Esophagus muscularis mucosa (tissue), 4 donors: ENCODE data around the gene ZRANB3. TPM values are rescaled to one million over a fixed set of nuclear protein-coding genes. Genes with fewer than 3 reads are reported as not detected.
"Not testable (repeated sequence)": the region's sequence is repeated elsewhere in the genome, so short reads cannot be mapped to it uniquely, and the experiment has no call there.

Source experiments
- DNase-seq: peaks from one replicate; pipeline ENCODE4 v3.0.0-alpha.2; 2017; ENCODE audit errors: extremely low spot score
- H3K27ac ChIP-seq, 4 donors: fragments of 200-600 bp; sonication (generic); replicated peaks in 1 of 4; 1 replicate in 3 of 4; 2 replicates in 1 of 4; pipeline ENCODE4 v1.5.1; 2016 to 2019; ENCODE audit warnings: mild to moderate bottlenecking in 1 of 4
- H3K27me3 ChIP-seq, 4 donors: fragments of 200-600 bp; sonication (generic); one replicate each; pipeline versions ENCODE4 v1.5.1 to v1.6.0; 2016 to 2019
- H3K36me3 ChIP-seq, 4 donors: fragments of 200-600 bp; sonication (generic); one replicate each; pipeline ENCODE4 v1.5.1; 2016 to 2019
- H3K4me1 ChIP-seq, 4 donors: fragments of 200-600 bp; sonication (generic); one replicate each; pipeline ENCODE4 v1.5.1; 2016 to 2019
- H3K4me3 ChIP-seq, 4 donors: fragments of 200-600 bp; sonication (generic); 1 replicate in 2 of 4; 2 replicates in 2 of 4; pipeline ENCODE4 v1.5.1; 2016 to 2019; ENCODE audit warnings: mild to moderate bottlenecking in 4 of 4, moderate library complexity in 1 of 4
- H3K9me3 ChIP-seq, 4 donors: fragments of 200-600 bp; sonication (generic); 1 replicate in 3 of 4; 2 replicates in 1 of 4; pipeline ENCODE4 v1.5.1; 2016 to 2019
- EP300 ChIP-seq: sonication (generic); formaldehyde crosslinking; IDR thresholded peaks from one replicate; pipeline ENCODE4 v1.6.1; 2017; ENCODE audit warnings: antibody characterized with exemption
- POLR2A ChIP-seq: fragments of 450-650 bp; IDR thresholded peaks from one replicate; pipeline ENCODE4 v1.6.1; 2017; ENCODE audit warnings: antibody characterized with exemption, moderate library complexity, mild to moderate bottlenecking, low read depth
- POLR2AphosphoS5 ChIP-seq, 2 donors: sonication (generic); formaldehyde crosslinking; IDR thresholded peaks; one replicate each; pipeline ENCODE4 v1.6.1; 2017; ENCODE audit warnings: antibody characterized with exemption in 2 of 2
- WGBS: methylation state at CpG from one replicate; pipeline ENCODE4 v1.1.5; 2018; 5-methylcytosine and 5-hydroxymethylcytosine counted together
- intact Hi-C: fragments of 100-400 bp; cut with DNase I; formaldehyde crosslinking; loops from one replicate; pipeline ENCODE4 v1.15.1; 2023
- total RNA-seq, 4 donors: library from RNA; depleted of rRNA; stranded (reverse); fragments of >200 nt; gene quantifications; one replicate each; pipeline versions ENCODE4 v1.1.0 to v1.2.1, GENCODE V29; 2016
- TF ChIP-seq, protein P1 (sequence below), 3 experiments: fragments of 200-600 bp in 2 of 3; fragments of 450-650 bp in 1 of 3; sonication (generic) in 2 of 3; IDR thresholded peaks; one replicate each; pipeline ENCODE4 v1.5.1; 2017 to 2019; ENCODE audit warnings: antibody characterized with exemption in 3 of 3, mild to moderate bottlenecking in 2 of 3, moderate library complexity in 1 of 3

The ZRANB3 gene
- total RNA-seq, 4 donors from 2014 or later: 1.8 to 4.6 (median 2.9) TPM

- WGBS: 89% methylated on average over 5 of the region's 5 CpGs
- no peak overlapping the region for H3K27ac ChIP-seq
- no peaks in the 10 kb centered on the region for H3K36me3 ChIP-seq
- H3K27me3 ChIP-seq: no peaks in the 10 kb centered on the region
- TF ChIP-seq, protein P1, sequence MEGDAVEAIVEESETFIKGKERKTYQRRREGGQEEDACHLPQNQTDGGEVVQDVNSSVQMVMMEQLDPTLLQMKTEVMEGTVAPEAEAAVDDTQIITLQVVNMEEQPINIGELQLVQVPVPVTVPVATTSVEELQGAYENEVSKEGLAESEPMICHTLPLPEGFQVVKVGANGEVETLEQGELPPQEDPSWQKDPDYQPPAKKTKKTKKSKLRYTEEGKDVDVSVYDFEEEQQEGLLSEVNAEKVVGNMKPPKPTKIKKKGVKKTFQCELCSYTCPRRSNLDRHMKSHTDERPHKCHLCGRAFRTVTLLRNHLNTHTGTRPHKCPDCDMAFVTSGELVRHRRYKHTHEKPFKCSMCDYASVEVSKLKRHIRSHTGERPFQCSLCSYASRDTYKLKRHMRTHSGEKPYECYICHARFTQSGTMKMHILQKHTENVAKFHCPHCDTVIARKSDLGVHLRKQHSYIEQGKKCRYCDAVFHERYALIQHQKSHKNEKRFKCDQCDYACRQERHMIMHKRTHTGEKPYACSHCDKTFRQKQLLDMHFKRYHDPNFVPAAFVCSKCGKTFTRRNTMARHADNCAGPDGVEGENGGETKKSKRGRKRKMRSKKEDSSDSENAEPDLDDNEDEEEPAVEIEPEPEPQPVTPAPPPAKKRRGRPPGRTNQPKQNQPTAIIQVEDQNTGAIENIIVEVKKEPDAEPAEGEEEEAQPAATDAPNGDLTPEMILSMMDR (IDR thresholded peaks at IDR 0.05): no peak
- TF ChIP-seq EP300 (no peak), POLR2AphosphoS5 (IDR thresholded peaks at IDR 0.05) (no peak), POLR2A (no peak)
- no peak overlapping the region for H3K4me3 ChIP-seq
- H3K4me1 ChIP-seq: no peaks in the 10 kb centered on the region
- no peak for DNase-seq
- H3K9me3 ChIP-seq: no peaks in the 10 kb centered on the region
- intact Hi-C loops: no loop called here
These were observed 20.3 kb upstream of the ZRANB3 start for GRCh38 chr2:135551356-135551755.

- H3K27ac ChIP-seq: no peak overlapping the region
- 97% methylated on average over 3 of the region's 3 CpGs for whole genome bisulfite sequencing
- no peak for DNase-seq
- H3K27me3 ChIP-seq: no peaks in the 10 kb centered on the region
- H3K9me3 ChIP-seq: no peaks in the 10 kb centered on the region
- no peaks in the 10 kb centered on the region for H3K4me1 ChIP-seq
- no peaks in the 10 kb centered on the region for H3K36me3 ChIP-seq
- no peak overlapping the region for H3K4me3 ChIP-seq
- intact Hi-C loops: no loop called here
- no peak for TF ChIP-seq EP300
- no peak for TF ChIP-seq POLR2A
- TF ChIP-seq, protein P1 (IDR thresholded peaks at IDR 0.05): no peak
- TF ChIP-seq POLR2AphosphoS5 (IDR thresholded peaks at IDR 0.05): no peak
These were observed 16.3 kb upstream of the ZRANB3 start for GRCh38 chr2:135547311-135547710.

DNA sequence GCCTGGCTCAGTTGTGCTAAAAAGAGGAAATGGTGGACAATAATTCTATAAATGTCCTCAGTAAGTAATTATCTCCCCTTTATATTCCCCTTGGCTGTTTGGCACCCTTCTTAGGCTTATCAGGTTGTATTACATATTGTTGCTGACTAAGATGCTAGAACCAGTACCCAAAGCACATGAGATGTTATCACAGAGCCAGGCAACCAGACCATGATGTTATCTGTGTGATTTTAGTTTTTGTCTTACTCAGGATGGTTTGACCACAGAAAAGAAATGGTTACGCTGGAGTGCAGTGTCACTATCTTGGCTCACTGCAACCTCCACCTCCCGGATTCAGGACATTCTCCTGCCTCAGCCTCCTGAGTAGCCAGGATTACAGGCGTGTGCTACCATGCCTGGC, 15.4 kb upstream of the ZRANB3 start:
- Histone ChIP-seq H3K27ac (no peak overlapping the region), H3K9me3 (no peaks in the 10 kb centered on the region), H3K4me3 (no peak overlapping the region), H3K36me3 (no peaks in the 10 kb centered on the region), H3K4me1 (no peaks in the 10 kb centered on the region), H3K27me3 (no peaks in the 10 kb centered on the region)
- intact Hi-C loops: no loop called here
- no peak for DNase-seq
- no peak for TF ChIP-seq POLR2A
- TF ChIP-seq EP300: no peak
- TF ChIP-seq POLR2AphosphoS5 (IDR thresholded peaks at IDR 0.05): no peak
- TF ChIP-seq, protein P1 (IDR thresholded peaks at IDR 0.05): no peak
- WGBS: 90% methylated on average over 3 of the region's 3 CpGs

DNA sequence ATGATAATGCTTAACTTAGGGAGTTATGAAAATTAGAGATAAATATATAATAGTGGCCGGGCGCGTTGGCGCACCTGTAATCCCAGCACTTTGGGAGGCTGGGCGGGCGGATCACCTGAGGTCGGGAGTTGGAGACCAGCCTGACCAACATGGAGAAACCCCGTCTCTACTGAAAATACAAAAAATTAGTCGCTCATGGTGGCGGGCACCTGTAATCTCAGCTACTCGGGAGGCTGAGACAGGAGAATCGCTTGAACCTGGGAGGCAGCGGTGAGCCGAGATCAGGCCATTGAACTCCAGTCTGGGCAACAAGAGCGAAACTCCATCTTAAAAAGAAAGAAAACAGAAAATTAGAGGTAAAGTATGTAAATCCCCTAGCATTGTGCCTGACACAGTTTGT, 2.5 kb upstream of the ZRANB3 start:
- H3K27me3 ChIP-seq, H3K27ac ChIP-seq, H3K4me3 ChIP-seq, H3K9me3 ChIP-seq, DNase-seq, H3K36me3 ChIP-seq: not testable (repeated sequence)
- intact Hi-C loops: loop anchor here (5.0 kb wide), 2 partner anchors 209 to 616 kb away; partner anchors contain the start of genes CCNT2 and UBXN4
- 98% methylated on average over 15 of the region's 15 CpGs for WGBS
- peaks cover 6 to 30% (median 22%) of the 10 kb centered on the region in 4 donors for H3K4me1 ChIP-seq

DNA sequence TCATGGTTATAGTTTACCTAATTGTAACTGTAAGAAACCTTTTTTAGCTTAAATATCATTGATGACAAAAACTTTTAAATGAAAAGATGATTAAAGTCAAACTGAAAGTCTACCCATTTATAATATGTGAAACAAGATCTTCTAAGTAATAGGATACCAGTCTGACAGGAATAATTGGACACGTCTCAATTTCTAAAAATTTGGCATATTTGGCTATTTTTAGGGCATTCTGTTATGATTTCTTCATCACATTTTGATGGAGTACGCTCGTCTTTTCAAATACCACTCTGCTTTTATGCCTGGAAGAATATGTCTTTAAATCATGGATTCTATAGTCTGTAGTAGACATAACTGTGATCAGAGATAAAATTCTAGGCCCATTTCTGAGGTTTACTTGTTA, 1.6 kb upstream of the ZRANB3 start:
- DNase-seq: no peak
- Histone ChIP-seq H3K36me3 (no peaks in the 10 kb centered on the region), H3K27me3 (no peaks in the 10 kb centered on the region), H3K9me3 (no peaks in the 10 kb centered on the region), H3K4me3 (peak overlapping the region in 3 of 4 donors; percentile 89 to 91 (median 90)), H3K27ac (peak overlapping the region; percentile 89 to 93 (median 90)), H3K4me1 (peaks cover 6 to 30% (median 22%) of the 10 kb centered on the region in 4 donors)
- 55% methylated on average over 3 of the region's 3 CpGs for WGBS
- TF ChIP-seq EP300 (no peak), POLR2AphosphoS5 (IDR thresholded peaks at IDR 0.05) (no peak), POLR2A (no peak)
- TF ChIP-seq, protein P1 (IDR thresholded peaks at IDR 0.05): no peak
- intact Hi-C loops: loop anchor here (5.0 kb wide), 2 partner anchors 210 to 615 kb away; partner anchors contain the start of genes CCNT2 and UBXN4
